Measurements from ENCODE around the gene FN3K. TPM values are rescaled to one million over a fixed set of nuclear protein-coding genes. Genes with fewer than 3 reads are reported as not detected.

Gene FN3K
- total and polyA plus RNA-seq, 2 of the 4 experiments (the other 2 are of a cell fraction): 0.90 to 2.9 TPM

DNA sequence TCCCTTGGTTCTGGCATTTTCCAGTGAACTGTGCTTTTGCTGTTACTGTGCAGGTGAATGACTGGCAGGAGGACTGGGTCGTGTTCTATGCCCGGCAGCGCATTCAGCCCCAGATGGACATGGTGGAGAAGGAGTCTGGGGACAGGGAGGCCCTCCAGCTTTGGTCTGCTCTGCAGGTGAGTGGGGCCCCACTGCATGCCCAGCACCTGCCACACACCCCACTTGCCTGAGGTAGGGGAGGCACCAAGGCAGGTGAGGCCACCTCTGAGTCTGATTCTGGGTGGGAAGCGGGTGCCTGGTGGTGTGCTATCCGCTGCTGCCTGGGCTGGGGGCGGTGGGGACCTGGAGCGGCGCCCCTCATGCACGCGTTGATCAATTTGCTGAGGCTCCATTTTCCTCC lies 9.0 kb upstream of the FN3K start:
- Histone ChIP-seq H4K91ac (ENCODE audit: insufficient read depth, low read depth, low read length) (no peak overlapping the region), H3K79me1 (ENCODE audit: low read depth in 1 of 2, low read length in 2 of 2) (peaks cover 0 to 3% of the 10 kb centered on the region in 2 experiments; a peak in 2 of 4 replicates), H3K27me3 (ENCODE audit: control insufficient read depth, insufficient read depth, low read length) (no peaks in the 10 kb centered on the region), H3K56ac (ENCODE audit: extremely low read depth, insufficient read depth, low read length) (no peak overlapping the region), H3K18ac (ENCODE audit: low read depth, low read length) (no peak overlapping the region), H3K4me1 (ENCODE audit: control insufficient read depth, insufficient read depth, low read length) (no peaks in the 10 kb centered on the region), H2BK120ac (ENCODE audit: low read depth, low read length) (no peak overlapping the region), H3K9me1 (ENCODE audit: insufficient read depth, low read length) (peaks cover 3% of the 10 kb centered on the region), H4K20me1 (ENCODE audit: insufficient read depth, low read length) (no peaks in the 10 kb centered on the region), H2BK15ac (ENCODE audit: low read depth, low read length) (no peak overlapping the region), H3K27ac (ENCODE audit: insufficient read depth, low read length) (no peak overlapping the region), H3K36me3 (ENCODE audit: control insufficient read depth, insufficient read depth, low read length) (peaks cover 29% of the 10 kb centered on the region), H3K23ac (ENCODE audit: low read depth, low read length) (no peak overlapping the region), H2BK5ac (ENCODE audit: low read depth, low read length, poor library complexity, severe bottlenecking) (no peak overlapping the region), H3K14ac (replicated peaks; ENCODE audit: low read depth, low read length) (no peak overlapping the region), H3K9ac (ENCODE audit: low read depth, low read length) (no peak overlapping the region), H3K9me3 (ENCODE audit: control insufficient read depth, insufficient read depth, low read length) (no peaks in the 10 kb centered on the region), H3K4me2 (ENCODE audit: low read depth, low read length) (no peak overlapping the region), H4K8ac (ENCODE audit: low read depth in 2 of 2, low read length in 2 of 2) (no peak overlapping the region), H3K4me3 (ENCODE audit: insufficient read depth, low read depth, low read length) (no peak overlapping the region), H2AK9ac (replicated peaks; ENCODE audit: low read depth, low read length, poor library complexity) (no peak overlapping the region), H2AFZ (replicated peaks; ENCODE audit: low read length, poor library complexity) (no peak overlapping the region), H4K5ac (ENCODE audit: low read depth, low read length) (no peak overlapping the region), H2AK5ac (ENCODE audit: low read depth, low read length) (no peak overlapping the region), H3K4ac (ENCODE audit: low read depth, low read length) (no peak overlapping the region), H2BK20ac (ENCODE audit: low read depth, low read length) (no peak overlapping the region)
- WGBS, 2 experiments (ENCODE audit: extremely low coverage in 2 of 2, insufficient read length in 1 of 2): 100% methylated on average over 8 of the region's 10 CpGs; no CpG with 5 or more reads in 1 of the 2 experiments
- ChIA-PET POLR2A (ENCODE audit: unreplicated experiment) (interaction anchor here (0.7 kb wide), 1 partner anchor 24 kb away, joined by 3 read pairs; no protein-coding TSS in a partner anchor), CTCF (no interaction called here)
- BruUV-seq (replicated peaks): no TSS peak
- dilution Hi-C loops (cut with HindIII; ENCODE audit: low sequenced_read_pairs, unreplicated experiment): no loop called here
- intact Hi-C loops (cut with micrococcal nuclease): no loop called here
- TF ChIP-seq RAD21 (IDR thresholded peaks at IDR 0.05; ENCODE audit: low read length) (no peak), MAFK (IDR thresholded peaks at IDR 0.05; ENCODE audit: low read depth, low read length) (no peak), NFE2L2 (IDR thresholded peaks at IDR 0.05; ENCODE audit: low read depth, low read length) (no peak), CEBPB (IDR thresholded peaks at IDR 0.05; ENCODE audit: low read depth, low read length) (no peak), MAZ (IDR thresholded peaks at IDR 0.05; ENCODE audit: borderline replicate concordance, low read depth, low read length) (no peak), CHD1 (IDR thresholded peaks at IDR 0.05; ENCODE audit: low read depth, low read length) (no peak)
- TF ChIP-seq, protein P1, sequence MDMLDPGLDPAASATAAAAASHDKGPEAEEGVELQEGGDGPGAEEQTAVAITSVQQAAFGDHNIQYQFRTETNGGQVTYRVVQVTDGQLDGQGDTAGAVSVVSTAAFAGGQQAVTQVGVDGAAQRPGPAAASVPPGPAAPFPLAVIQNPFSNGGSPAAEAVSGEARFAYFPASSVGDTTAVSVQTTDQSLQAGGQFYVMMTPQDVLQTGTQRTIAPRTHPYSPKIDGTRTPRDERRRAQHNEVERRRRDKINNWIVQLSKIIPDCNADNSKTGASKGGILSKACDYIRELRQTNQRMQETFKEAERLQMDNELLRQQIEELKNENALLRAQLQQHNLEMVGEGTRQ (IDR thresholded peaks at IDR 0.05; ENCODE audit: low read depth, low read length): no peak
- in situ Hi-C loops (cut with MboI; ENCODE audit: low sequenced_read_pairs): no loop called here
- ATAC-seq (ENCODE audit: low read depth) (no peak), DNase-seq (no peak)
